Hematopoietic multipotent progenitor cell treated with erythropoietin and hydrocortisone succinate and interleukin-3 and kit ligand, for 6 days (in vitro differentiated cells): ENCODE data around the gene MUC20.
"Not testable (repeated sequence)": the region's sequence is repeated elsewhere in the genome, so short reads cannot be mapped to it uniquely, and the experiment has no call there.

Experiments
- DNase-seq: peaks from one replicate; pipeline ENCODE4 v3.0.0-alpha.2; 2015

Gene MUC20

GRCh38 chr3:195720831-195721506 is at the start of gene MUC20:
MUC20 (plus strand) TSS chr3:195720978; CDS start chr3:195721008, 30 bp downstream.
- not testable (repeated sequence) for DNase-seq

- DNase-seq = not testable (repeated sequence)
Observed at GRCh38 chr3:195671283-195671682, 49.5 kb upstream of the MUC20 start.

GRCh38 chr3:195673711-195674110 is 47.1 kb upstream of the MUC20 start:
- not testable (repeated sequence) for DNase-seq

GRCh38 chr3:195678391-195679015 is 42.3 kb upstream of the MUC20 start:
- DNase-seq = not testable (repeated sequence)

GRCh38 chr3:195680690-195681089 is 40.1 kb upstream of the MUC20 start:
- DNase-seq = not testable (repeated sequence)

GRCh38 chr3:195681458-195682103 is 39.2 kb upstream of the MUC20 start:
- DNase-seq = not testable (repeated sequence)

- DNase-seq = not testable (repeated sequence)
Observed at GRCh38 chr3:195682104-195682742, 38.6 kb upstream of the MUC20 start.

GRCh38 chr3:195683722-195684526 is 36.9 kb upstream of the MUC20 start:
- DNase-seq = not testable (repeated sequence)

GRCh38 chr3:195684527-195685257 is 36.1 kb upstream of the MUC20 start:
- DNase-seq = not testable (repeated sequence)

- DNase-seq = not testable (repeated sequence)
Observed at GRCh38 chr3:195686537-195687208, 34.1 kb upstream of the MUC20 start.

GRCh38 chr3:195687209-195687760 is 33.5 kb upstream of the MUC20 start:
- DNase-seq = peak; percentile 97

GRCh38 chr3:195688471-195689183 is 32.2 kb upstream of the MUC20 start:
- DNase-seq = not testable (repeated sequence)

GRCh38 chr3:195689184-195690070 is 31.4 kb upstream of the MUC20 start:
- not testable (repeated sequence) for DNase-seq

- no peak for DNase-seq
Observed at GRCh38 chr3:195690951-195691350, 29.8 kb upstream of the MUC20 start.

- not testable (repeated sequence) for DNase-seq
Observed at GRCh38 chr3:195691596-195692353, 29.0 kb upstream of the MUC20 start.

- no peak for DNase-seq
Observed at GRCh38 chr3:195692354-195692685, 28.5 kb upstream of the MUC20 start.

GRCh38 chr3:195692781-195693427 is 27.9 kb upstream of the MUC20 start:
- no peak for DNase-seq
